ENCODE measurements around the gene ARL5B.

ARL5B gene

DNA sequence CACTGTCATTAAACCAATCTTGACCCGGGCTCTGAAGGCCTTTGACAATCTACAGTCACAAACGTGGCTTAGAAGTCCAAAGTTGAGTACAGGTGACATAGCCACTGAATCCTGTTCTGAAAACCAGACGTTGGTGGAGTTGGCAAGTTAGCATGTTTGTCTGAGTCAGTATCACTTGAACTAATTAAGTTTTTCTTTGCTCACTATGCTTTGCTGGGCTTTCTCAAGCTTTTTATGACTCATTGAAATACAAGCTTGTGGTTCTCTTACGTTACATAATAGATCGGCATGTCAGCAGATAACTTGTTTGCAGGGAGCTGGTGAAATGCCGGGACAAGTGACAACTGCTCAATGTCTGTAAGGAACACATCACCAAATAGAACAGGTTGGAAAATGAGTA lies 53.8 kb downstream of the ARL5B start:
- no peak for DNase-seq

DNA sequence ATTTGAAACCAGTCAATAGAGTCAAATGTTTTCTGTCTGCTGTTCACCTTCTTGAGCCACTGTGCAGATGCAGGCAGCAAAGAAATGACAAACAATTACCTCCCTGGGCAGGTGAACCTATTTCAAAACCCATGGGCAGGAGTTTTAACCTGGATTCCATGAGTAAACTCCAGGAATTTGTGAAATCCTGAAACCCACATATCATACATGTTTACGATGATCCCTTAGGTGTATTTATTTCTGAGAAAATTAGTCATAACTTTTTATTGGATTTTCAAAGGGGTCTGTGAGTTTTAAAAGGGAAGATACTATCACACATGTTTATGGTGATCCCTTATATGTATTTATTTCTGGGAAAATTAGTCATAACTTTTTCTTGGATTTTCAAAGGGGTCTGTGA lies 59.8 kb downstream of the ARL5B start:
- DNase-seq: no peak

DNA sequence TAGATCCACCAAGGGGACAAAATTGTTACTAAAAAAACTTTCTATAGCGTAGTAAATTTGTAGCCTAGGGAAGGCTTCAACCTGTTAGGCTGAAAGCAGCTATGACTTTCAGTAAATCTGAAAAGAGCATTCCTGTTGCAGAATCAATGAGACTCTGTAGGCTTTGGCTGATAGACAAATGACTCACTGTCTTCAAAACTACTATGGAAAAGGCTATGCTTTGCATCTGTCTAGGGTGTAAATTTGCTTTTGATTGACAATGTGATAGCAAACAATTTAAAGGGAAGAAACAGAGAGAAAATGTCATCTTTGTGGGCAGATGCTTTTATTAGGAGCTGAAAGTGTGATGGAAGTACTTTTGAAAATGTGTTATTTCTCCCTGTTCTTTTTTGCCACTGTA lies 60.6 kb downstream of the ARL5B start:
- no peak for DNase-seq

DNA sequence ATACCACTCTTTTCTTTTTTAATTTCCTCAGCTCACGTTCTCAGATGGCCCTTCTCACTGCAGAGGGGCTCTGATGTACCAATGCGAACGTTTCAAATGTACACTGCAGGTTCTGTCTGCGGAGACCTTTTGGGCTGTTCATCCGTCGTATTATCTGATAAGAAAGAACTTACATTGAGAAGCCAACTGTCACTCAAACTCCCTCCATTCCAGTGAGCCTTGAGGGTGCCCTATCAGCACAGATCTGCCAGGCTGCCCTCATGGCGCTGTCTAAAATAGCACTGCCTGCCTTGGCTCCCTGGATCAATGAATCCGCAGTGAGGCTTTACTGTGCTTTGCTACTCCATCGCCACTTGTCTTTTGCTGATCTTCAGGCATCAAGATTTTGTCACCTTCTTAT lies 61.8 kb downstream of the ARL5B start:
- DNase-seq: no peak

DNA sequence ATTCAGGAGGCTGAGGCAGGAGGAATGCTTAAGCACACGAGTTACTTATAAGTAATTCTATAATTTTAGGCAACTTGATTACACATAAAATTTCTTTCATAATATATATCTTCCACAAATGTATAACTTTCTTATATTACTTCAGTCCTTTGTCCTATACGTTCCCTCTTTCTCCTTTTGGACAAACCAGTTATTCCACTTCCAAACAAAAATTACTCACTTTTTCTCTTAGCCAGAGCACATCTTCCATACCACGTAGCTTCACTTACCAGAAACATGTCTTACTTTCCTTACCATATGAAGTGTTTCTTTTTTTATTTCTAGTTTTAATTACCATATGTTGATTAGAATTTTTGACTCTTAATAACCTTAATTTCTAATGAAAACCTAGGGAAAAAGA lies 64.6 kb downstream of the ARL5B start:
- DNase-seq: no peak

Measured in NCI-H1092 treated with DMSO at 0.1 percent for 48 hours (cell line).